ENCODE measurements around the gene KISS1R. TPM values are rescaled to one million over a fixed set of nuclear protein-coding genes. Genes with fewer than 3 reads are reported as not detected.

KISS1R gene
- 0.18 to 0.53 TPM (median 0.47 TPM) in 5 replicates for total RNA-seq (2022; extraction: Qiagen RNA extraction)

DNA sequence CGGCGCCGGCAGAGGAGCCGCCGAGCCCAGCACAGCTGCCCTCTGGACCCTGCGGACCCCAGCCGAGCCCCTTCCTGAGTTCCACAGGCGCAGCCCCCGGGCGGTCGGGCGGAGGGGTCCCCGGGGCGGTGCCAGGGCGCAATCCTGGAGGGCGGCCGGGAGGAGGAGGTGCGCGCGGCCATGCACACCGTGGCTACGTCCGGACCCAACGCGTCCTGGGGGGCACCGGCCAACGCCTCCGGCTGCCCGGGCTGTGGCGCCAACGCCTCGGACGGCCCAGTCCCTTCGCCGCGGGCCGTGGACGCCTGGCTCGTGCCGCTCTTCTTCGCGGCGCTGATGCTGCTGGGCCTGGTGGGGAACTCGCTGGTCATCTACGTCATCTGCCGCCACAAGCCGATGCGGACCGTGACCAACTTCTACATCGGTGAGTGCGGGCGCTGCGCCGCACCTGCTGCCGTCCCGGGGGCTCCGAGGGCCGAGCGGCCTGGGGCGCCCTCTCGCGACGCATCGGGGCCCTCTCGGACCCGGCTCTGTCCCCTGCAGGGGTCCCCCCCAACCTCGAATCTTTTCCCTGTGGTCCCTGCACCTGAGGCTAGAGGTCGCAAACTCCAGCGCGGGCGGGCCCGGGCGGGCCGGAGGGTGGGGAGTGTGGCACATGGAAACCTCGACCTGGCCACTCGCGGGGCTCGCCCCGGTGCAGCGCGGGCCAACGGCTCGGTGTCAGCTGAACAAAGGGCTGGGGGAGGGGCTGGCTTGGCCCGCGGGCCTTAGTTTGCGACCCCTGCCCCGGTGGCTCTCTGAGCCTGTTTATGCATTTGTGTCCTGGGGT, at the start of gene KISS1R:
TSS of gene KISS1R (plus strand) at position 11 of the 829 bp plus-strand sequence. CDS start at position 181, 170 bp downstream.

DNA sequence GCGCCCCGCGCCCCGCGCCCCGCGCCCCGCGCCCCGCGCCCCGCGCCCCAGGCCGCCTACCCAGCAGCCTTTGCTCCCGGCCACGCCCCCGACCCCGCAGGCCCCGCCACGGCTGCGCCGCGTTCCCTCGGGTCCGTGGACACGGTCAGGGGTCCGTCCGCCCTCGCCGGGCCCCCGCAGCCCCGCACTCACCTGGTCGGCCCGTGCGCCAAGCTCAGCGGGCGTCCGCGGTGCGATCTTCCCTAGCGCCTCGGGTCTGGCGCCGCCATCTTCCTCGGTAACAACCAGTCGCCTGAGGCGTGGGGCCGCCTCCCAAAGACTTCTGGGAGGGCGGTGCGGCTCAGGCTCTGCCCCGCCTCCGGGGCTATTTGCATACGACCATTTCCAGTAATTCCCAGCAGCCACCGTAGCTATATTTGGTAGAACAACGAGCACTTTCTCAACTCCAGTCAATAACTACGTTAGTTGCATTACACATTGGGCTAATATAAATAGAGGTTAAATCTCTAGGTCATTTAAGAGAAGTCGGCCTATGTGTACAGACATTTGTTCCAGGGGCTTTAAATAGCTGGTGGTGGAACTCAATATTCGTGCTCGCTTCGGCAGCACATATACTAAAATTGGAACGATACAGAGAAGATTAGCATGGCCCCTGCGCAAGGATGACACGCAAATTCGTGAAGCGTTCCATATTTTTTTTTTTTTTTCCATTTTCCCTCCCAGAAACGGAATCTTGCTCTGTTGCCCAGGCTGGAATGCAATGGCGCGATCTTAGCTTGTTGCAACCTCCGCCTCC, 24.0 kb upstream of the KISS1R start, which contains the start of the genes MED16 and RNU6-9:
TSS of gene MED16 (minus strand) at position 294 of the 796 bp plus-strand sequence. CDS start 2,056 bp downstream, outside the sequence.
TSS of gene RNU6-9 (plus strand) at position 591 of the 796 bp plus-strand sequence.

DNA sequence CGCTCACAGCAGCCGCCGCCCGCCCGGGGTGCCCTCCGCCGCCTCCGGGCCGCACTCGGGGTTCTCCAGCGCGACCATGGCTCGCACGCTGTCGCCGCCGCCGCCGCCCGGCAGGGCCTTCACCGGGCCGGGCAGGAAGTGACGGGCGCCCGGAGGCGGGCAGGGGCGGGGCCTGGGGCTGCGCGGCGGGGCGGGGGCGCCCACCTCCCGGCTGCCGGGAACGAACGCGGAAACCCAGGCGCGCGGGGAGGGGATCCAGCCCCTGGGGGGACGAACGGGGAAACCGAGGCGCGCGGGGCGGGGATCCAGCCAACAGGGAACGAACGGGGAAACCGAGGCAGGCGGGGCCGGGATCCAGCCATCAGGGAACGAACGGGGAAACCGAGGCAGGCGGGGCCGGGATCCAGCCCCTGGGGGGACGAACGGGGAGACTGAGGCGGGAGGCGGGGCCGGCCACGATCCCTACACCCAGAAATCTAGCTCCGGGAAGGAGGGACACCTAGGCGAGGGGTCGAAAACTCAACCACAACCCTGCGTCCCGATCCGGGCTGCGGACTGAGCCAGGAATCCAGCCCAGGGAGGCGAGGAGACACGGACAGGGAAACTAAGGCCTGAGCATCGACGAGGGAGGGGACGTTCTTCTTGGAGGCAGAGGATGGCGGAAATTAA, 3.9 kb upstream of the KISS1R start, which contains the start of gene R3HDM4:
TSS of gene R3HDM4 (minus strand) at position 140 of the 669 bp plus-strand sequence. CDS start at position 78, 62 bp downstream.

DNA sequence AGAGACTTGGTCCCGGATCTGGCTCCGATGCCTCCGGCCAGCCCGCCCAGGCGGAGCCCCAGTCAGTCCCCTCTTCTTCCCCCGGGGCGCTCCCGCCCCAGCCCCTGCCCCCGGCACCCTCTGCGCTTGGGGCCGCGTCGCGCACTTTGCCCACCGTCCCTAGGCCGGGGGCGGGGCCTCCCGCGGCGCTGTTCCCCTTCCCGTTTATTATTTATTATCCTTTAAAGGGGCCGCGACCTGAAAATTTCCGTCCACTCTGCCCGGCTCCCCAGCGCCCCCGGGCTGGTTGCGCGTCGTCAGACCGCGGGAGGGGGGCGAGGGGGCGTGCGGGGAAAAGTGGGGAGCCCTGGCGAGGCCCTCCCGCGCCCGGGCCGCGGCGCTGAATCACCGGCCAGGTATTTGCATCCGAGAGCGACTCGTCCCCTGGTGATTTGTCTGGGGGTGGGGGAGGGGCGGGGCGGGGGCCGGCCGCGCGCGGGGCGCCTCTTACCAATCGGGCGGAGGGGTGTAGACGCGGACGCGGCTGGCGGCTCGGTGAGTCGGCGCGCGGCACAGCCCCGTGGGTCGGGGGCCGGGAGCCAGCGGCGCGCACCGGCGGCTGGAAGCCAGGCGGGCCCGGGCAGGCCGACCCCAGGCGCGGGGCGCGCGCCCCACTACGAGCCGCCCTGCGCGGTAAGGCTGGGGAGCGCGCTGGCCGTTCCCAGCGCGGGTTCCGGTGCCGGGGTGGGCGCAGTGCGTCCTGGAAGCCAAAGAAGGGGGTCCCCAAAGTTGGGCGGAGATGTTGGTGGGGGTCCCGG, 8.6 kb downstream of the KISS1R start, which contains the start of gene ARID3A:
TSS of gene ARID3A (plus strand) at position 510 of the 797 bp plus-strand sequence. CDS start 3,494 bp downstream, outside the sequence.

Other genes starting within 250 kb of the KISS1R start
- 210 to 272 TPM (median 239 TPM) in 5 replicates for gene FSTL3, start 240.9 kb upstream of the KISS1R start, total RNA-seq (2022; extraction: Qiagen RNA extraction)
- 0.16 to 0.23 TPM in 2 of 5 replicates, not detected in the others for gene PRSS57, start 221.9 kb upstream of the KISS1R start, total RNA-seq (2022; extraction: Qiagen RNA extraction)
- 12.0 to 17.9 TPM (median 14.3 TPM) in 5 replicates for gene PALM, start 208.4 kb upstream of the KISS1R start, total RNA-seq (2022; extraction: Qiagen RNA extraction)
- gene MISP, start 166.2 kb upstream of the KISS1R start, total RNA-seq (2022; extraction: Qiagen RNA extraction): 73.4 to 86.5 TPM (median 79.6 TPM) in 5 replicates
- 195 to 244 TPM (median 206 TPM) in 5 replicates for gene PTBP1, start 119.9 kb upstream of the KISS1R start, total RNA-seq (2022; extraction: Qiagen RNA extraction)
- 2.5 to 5.6 TPM (median 3.7 TPM) in 5 replicates for gene PLPPR3, start 95.4 kb upstream of the KISS1R start, total RNA-seq (2022; extraction: Qiagen RNA extraction)
- 0.14 to 0.56 TPM (median 0.23 TPM) in 5 replicates for gene AZU1, start 89.5 kb upstream of the KISS1R start, total RNA-seq (2022; extraction: Qiagen RNA extraction)
- 0.14 to 0.46 TPM (median 0.43 TPM) in 5 replicates for gene PRTN3, start 76.3 kb upstream of the KISS1R start, total RNA-seq (2022; extraction: Qiagen RNA extraction)
- 0.09 to 0.46 TPM (median 0.20 TPM) in 5 replicates for gene ELANE, start 65.0 kb upstream of the KISS1R start, total RNA-seq (2022; extraction: Qiagen RNA extraction)
- 8.2 to 22.5 TPM (median 20.7 TPM) in 5 replicates for gene CFD, start 57.7 kb upstream of the KISS1R start, total RNA-seq (2022; extraction: Qiagen RNA extraction)
- 13.1 to 25.9 TPM (median 23.8 TPM) in 5 replicates for gene MED16, start 24.1 kb upstream of the KISS1R start, total RNA-seq (2022; extraction: Qiagen RNA extraction)
- not detected in 5 replicates for gene RNU6-9, start 23.8 kb upstream of the KISS1R start, total RNA-seq (2022; extraction: Qiagen RNA extraction)
- 30.7 to 39.0 TPM (median 37.7 TPM) in 5 replicates for gene R3HDM4, start 4.1 kb upstream of the KISS1R start, total RNA-seq (2022; extraction: Qiagen RNA extraction)
- gene ARID3A, start 8.7 kb downstream of the KISS1R start, total RNA-seq (2022; extraction: Qiagen RNA extraction): 4.5 to 5.5 TPM (median 4.9 TPM) in 5 replicates
- 41.9 to 70.4 TPM (median 66.9 TPM) in 5 replicates for gene WDR18, start 67.0 kb downstream of the KISS1R start, total RNA-seq (2022; extraction: Qiagen RNA extraction)
- 1.6 to 3.6 TPM (median 2.4 TPM) in 5 replicates for gene GRIN3B, start 83.1 kb downstream of the KISS1R start, total RNA-seq (2022; extraction: Qiagen RNA extraction)
- gene TMEM259, start 103.8 kb downstream of the KISS1R start, total RNA-seq (2022; extraction: Qiagen RNA extraction): 88.1 to 125 TPM (median 119 TPM) in 5 replicates
- gene RNU6-2, start 104.2 kb downstream of the KISS1R start, total RNA-seq (2022; extraction: Qiagen RNA extraction): not detected in 5 replicates
- gene CNN2, start 109.3 kb downstream of the KISS1R start, total RNA-seq (2022; extraction: Qiagen RNA extraction): 70.3 to 98.3 TPM (median 87.8 TPM) in 5 replicates
- 12.7 to 19.5 TPM (median 15.0 TPM) in 5 replicates for gene ABCA7, start 122.8 kb downstream of the KISS1R start, total RNA-seq (2022; extraction: Qiagen RNA extraction)
- 3.2 to 4.9 TPM (median 4.7 TPM) in 5 replicates for gene ARHGAP45, start 149.8 kb downstream of the KISS1R start, total RNA-seq (2022; extraction: Qiagen RNA extraction)
- gene POLR2E, start 178.0 kb downstream of the KISS1R start, total RNA-seq (2022; extraction: Qiagen RNA extraction): 189 to 252 TPM (median 230 TPM) in 5 replicates
- 385 to 499 TPM (median 481 TPM) in 5 replicates for gene GPX4, start 186.7 kb downstream of the KISS1R start, total RNA-seq (2022; extraction: Qiagen RNA extraction)

Data from A549 treated with Hydrocortisone at 1 μM for 4 hours (cell line).